Small intestine (tissue), 7 donors: ENCODE data around the gene CDKL1. TPM values are rescaled to one million over a fixed set of nuclear protein-coding genes. Genes with fewer than 3 reads are reported as not detected.
A peak's percentile ranks its signal among the peaks of the same experiment; 100 is the strongest.

Source experiments
- DNase-seq, 2 donors: peaks; one replicate each; pipeline versions ENCODE4 v3.0.0 to v3.0.0-alpha.2; 2013
- FAIRE-seq: peaks from 2 replicates; lab custom pipeline; 2012; peaks lifted over from hg19 to GRCh38; lab: Jason Lieb, UNC
- H3K27ac ChIP-seq, 3 donors: one replicate each; pipeline ENCODE4 v1.5.1; 2013; ENCODE audit warnings: low read length in 2 of 3, mild to moderate bottlenecking in 2 of 3, control low read depth in 1 of 3, inconsistent platforms in 1 of 3, low read depth in 1 of 3, moderate library complexity in 1 of 3
- H3K27me3 ChIP-seq, 3 donors: one replicate each; pipeline ENCODE4 v1.6.1; 2013; ENCODE audit warnings: low read length in 3 of 3, inconsistent platforms in 1 of 3; ENCODE audit not compliant: control insufficient read depth in 3 of 3, insufficient read depth in 3 of 3
- H3K36me3 ChIP-seq, 3 donors: one replicate each; pipeline ENCODE4 v1.6.1; 2013; ENCODE audit warnings: low read length in 3 of 3, inconsistent platforms in 1 of 3, low read depth in 1 of 3, mild to moderate bottlenecking in 1 of 3, moderate library complexity in 1 of 3; ENCODE audit not compliant: control insufficient read depth in 3 of 3, insufficient read depth in 2 of 3
- H3K4me1 ChIP-seq, 3 donors: one replicate each; pipeline ENCODE4 v1.6.1; 2013; ENCODE audit warnings: low read length in 2 of 3, inconsistent platforms in 1 of 3, low read depth in 1 of 3, mild to moderate bottlenecking in 1 of 3, moderate library complexity in 1 of 3; ENCODE audit not compliant: control insufficient read depth in 3 of 3, insufficient read depth in 2 of 3
- H3K4me3 ChIP-seq, 3 donors: one replicate each; pipeline ENCODE4 v1.5.1; 2013; ENCODE audit warnings: low read length in 3 of 3, control low read depth in 1 of 3, inconsistent platforms in 1 of 3, low read depth in 1 of 3, mild to moderate bottlenecking in 1 of 3, moderate library complexity in 1 of 3
- H3K9me3 ChIP-seq, 2 donors: one replicate each; pipeline ENCODE4 v1.6.1; 2013; ENCODE audit warnings: low read depth in 1 of 2, low read length in 1 of 2; ENCODE audit not compliant: control insufficient read depth in 2 of 2, insufficient read depth in 1 of 2
- WGBS, 3 donors: extraction: QIAGEN DNeasy Blood & Tissue Kit; methylation state at CpG; one replicate each; pipeline ENCODE4 v1.1.7; 2013; 5-methylcytosine and 5-hydroxymethylcytosine counted together
- polyA plus RNA-seq, 4 donors: library from polyadenylated mRNA; stranded (reverse) in 3 of 4; unstranded in 1 of 4; fragments of 200-250 nt in 3 of 4; fragments of 120-200 nt in 1 of 4; gene quantifications; one replicate each; pipeline versions ENCODE4 v1.2.1 to v1.2.3, GENCODE V29; 2013
- donor health status: healthy with polysubstance abuse.
- donor health status: control.
- donor health status: control.
- donor health status: Bipolar disorder and iron deficiency.
- donor health status: healthy.

CDKL1 gene
- polyA plus RNA-seq, 4 donors: 4.7 to 8.1 (median 6.0) TPM

GRCh38 chr14:50350975-50351374 lies 45.7 kb downstream of the CDKL1 start:
- no peaks in the 10 kb centered on the region for H3K9me3 ChIP-seq
- WGBS, 3 donors: 76 to 96% (median 91%) methylated on average over 2 of the region's 2 CpGs
- no peaks in the 10 kb centered on the region for H3K4me1 ChIP-seq
- DNase-seq (no peak), FAIRE-seq (no peak)
- no peak overlapping the region for H3K4me3 ChIP-seq
- H3K27me3 ChIP-seq: no peaks in the 10 kb centered on the region
- no peak overlapping the region for H3K27ac ChIP-seq
- peaks cover 0 to 1% (median 0%) of the 10 kb centered on the region in 3 donors for H3K36me3 ChIP-seq

- H3K27ac ChIP-seq: no peak overlapping the region
- no peaks in the 10 kb centered on the region for H3K4me1 ChIP-seq
- H3K4me3 ChIP-seq: no peak overlapping the region
- FAIRE-seq (no peak), DNase-seq (no peak)
- H3K9me3 ChIP-seq: no peaks in the 10 kb centered on the region
- H3K36me3 ChIP-seq: peaks cover 0 to 3% (median 0%) of the 10 kb centered on the region in 3 donors
- no peaks in the 10 kb centered on the region for H3K27me3 ChIP-seq
These were observed 47.7 kb downstream of the CDKL1 start for GRCh38 chr14:50348933-50349332.

- Histone ChIP-seq H3K9me3 (no peaks in the 10 kb centered on the region), H3K27me3 (no peaks in the 10 kb centered on the region), H3K27ac (no peak overlapping the region), H3K36me3 (peaks cover 0 to 3% (median 0%) of the 10 kb centered on the region in 3 donors), H3K4me1 (peaks cover 0 to 3% (median 1%) of the 10 kb centered on the region in 3 donors), H3K4me3 (no peak overlapping the region)
- 58 to 95% (median 93%) methylated on average over 1 of the region's 1 CpG for whole genome bisulfite sequencing, 3 donors
- FAIRE-seq (no peak), DNase-seq (no peak)
These were observed 49.2 kb downstream of the CDKL1 start for GRCh38 chr14:50347521-50347920.

GRCh38 chr14:50345846-50346422 lies 50.7 kb downstream of the CDKL1 start:
- no peak overlapping the region for H3K4me3 ChIP-seq
- no peak overlapping the region for H3K27ac ChIP-seq
- WGBS, 3 donors: 61 to 83% (median 74%) methylated on average over 6 of the region's 6 CpGs
- DNase-seq (no peak), FAIRE-seq (no peak)
- peaks cover 0 to 4% (median 1%) of the 10 kb centered on the region in 3 donors for H3K36me3 ChIP-seq
- H3K9me3 ChIP-seq: no peaks in the 10 kb centered on the region
- H3K4me1 ChIP-seq: peaks cover 0 to 4% (median 2%) of the 10 kb centered on the region in 3 donors
- H3K27me3 ChIP-seq: no peaks in the 10 kb centered on the region

- H3K4me3 ChIP-seq: no peak overlapping the region
- no peak for FAIRE-seq
- peaks cover 0 to 5% (median 2%) of the 10 kb centered on the region in 3 donors for H3K36me3 ChIP-seq
- no peak for DNase-seq
- H3K9me3 ChIP-seq: no peaks in the 10 kb centered on the region
- no peak overlapping the region for H3K27ac ChIP-seq
- H3K27me3 ChIP-seq: no peaks in the 10 kb centered on the region
- 62 to 79% (median 77%) methylated on average over 4 of the region's 4 CpGs for WGBS, 3 donors
- peaks cover 2 to 4% (median 4%) of the 10 kb centered on the region in 3 donors for H3K4me1 ChIP-seq
These were observed 51.7 kb downstream of the CDKL1 start for GRCh38 chr14:50344876-50345563.

- 81 to 88% (median 87%) methylated on average over 7 of the region's 7 CpGs for WGBS, 3 donors
These were observed 52.4 kb downstream of the CDKL1 start for GRCh38 chr14:50344116-50344775.

GRCh38 chr14:50343434-50343833 lies 53.2 kb downstream of the CDKL1 start:
- no peaks in the 10 kb centered on the region for H3K9me3 ChIP-seq
- no peak overlapping the region for H3K4me3 ChIP-seq
- peaks cover 4 to 17% (median 8%) of the 10 kb centered on the region in 3 donors for H3K4me1 ChIP-seq
- 77 to 88% (median 87%) methylated on average over 1 of the region's 1 CpG for WGBS, 3 donors
- H3K36me3 ChIP-seq: peaks cover 0 to 5% (median 2%) of the 10 kb centered on the region in 3 donors
- H3K27me3 ChIP-seq: no peaks in the 10 kb centered on the region
- no peak overlapping the region for H3K27ac ChIP-seq
- no peak for FAIRE-seq
- no peak for DNase-seq

More at GRCh38 chr14:50344116-50344775, 52.4 kb downstream of the CDKL1 start:
- FAIRE-seq (no peak), DNase-seq (no peak)
- Histone ChIP-seq H3K27me3 (no peaks in the 10 kb centered on the region), H3K4me1 (peaks cover 4 to 11% (median 6%) of the 10 kb centered on the region in 3 donors), H3K36me3 (peaks cover 0 to 5% (median 2%) of the 10 kb centered on the region in 3 donors), H3K4me3 (no peak overlapping the region), H3K27ac (no peak overlapping the region), H3K9me3 (no peaks in the 10 kb centered on the region)

GRCh38 chr14:50342221-50343078 lies 54.2 kb downstream of the CDKL1 start:
- FAIRE-seq (no peak), DNase-seq (peak; percentile 45 to 46)
- H3K27ac ChIP-seq: peak overlapping the region in 1 of 3 donors; percentile 60
- 29 to 32% (median 31%) methylated on average over 8 of the region's 8 CpGs for WGBS, 3 donors
- peaks cover 4 to 22% (median 8%) of the 10 kb centered on the region in 3 donors for H3K4me1 ChIP-seq
- no peaks in the 10 kb centered on the region for H3K27me3 ChIP-seq
- H3K9me3 ChIP-seq: no peaks in the 10 kb centered on the region
- no peak overlapping the region for H3K4me3 ChIP-seq
- H3K36me3 ChIP-seq: peaks cover 0 to 5% (median 2%) of the 10 kb centered on the region in 3 donors
